Central memory CD4-positive, alpha-beta T cell (primary cell): ENCODE measurements around the gene CELSR1.

Experiments
- DNase-seq: peaks from one replicate; pipeline ENCODE4 v3.0.0; 2022
- total RNA-seq, 3 experiments: gene quantifications; one replicate each; lab custom pipeline; 2026; lab: John Stamatoyannopoulos, UW

The CELSR1 gene, protein sequence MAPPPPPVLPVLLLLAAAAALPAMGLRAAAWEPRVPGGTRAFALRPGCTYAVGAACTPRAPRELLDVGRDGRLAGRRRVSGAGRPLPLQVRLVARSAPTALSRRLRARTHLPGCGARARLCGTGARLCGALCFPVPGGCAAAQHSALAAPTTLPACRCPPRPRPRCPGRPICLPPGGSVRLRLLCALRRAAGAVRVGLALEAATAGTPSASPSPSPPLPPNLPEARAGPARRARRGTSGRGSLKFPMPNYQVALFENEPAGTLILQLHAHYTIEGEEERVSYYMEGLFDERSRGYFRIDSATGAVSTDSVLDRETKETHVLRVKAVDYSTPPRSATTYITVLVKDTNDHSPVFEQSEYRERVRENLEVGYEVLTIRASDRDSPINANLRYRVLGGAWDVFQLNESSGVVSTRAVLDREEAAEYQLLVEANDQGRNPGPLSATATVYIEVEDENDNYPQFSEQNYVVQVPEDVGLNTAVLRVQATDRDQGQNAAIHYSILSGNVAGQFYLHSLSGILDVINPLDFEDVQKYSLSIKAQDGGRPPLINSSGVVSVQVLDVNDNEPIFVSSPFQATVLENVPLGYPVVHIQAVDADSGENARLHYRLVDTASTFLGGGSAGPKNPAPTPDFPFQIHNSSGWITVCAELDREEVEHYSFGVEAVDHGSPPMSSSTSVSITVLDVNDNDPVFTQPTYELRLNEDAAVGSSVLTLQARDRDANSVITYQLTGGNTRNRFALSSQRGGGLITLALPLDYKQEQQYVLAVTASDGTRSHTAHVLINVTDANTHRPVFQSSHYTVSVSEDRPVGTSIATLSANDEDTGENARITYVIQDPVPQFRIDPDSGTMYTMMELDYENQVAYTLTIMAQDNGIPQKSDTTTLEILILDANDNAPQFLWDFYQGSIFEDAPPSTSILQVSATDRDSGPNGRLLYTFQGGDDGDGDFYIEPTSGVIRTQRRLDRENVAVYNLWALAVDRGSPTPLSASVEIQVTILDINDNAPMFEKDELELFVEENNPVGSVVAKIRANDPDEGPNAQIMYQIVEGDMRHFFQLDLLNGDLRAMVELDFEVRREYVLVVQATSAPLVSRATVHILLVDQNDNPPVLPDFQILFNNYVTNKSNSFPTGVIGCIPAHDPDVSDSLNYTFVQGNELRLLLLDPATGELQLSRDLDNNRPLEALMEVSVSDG (N-terminal part only)
- 0.88 to 6.2 (median 5.8) reads per million in 3 experiments for total RNA-seq

GRCh38 chr22:46537225-46537945, at the start of gene CELSR1:
Gene CELSR1 (minus strand): TSS chr22:46537620. CDS start chr22:46537170, 450 bp downstream.
- DNase-seq, result no peak

- DNase-seq, result no peak
These were observed 49.6 kb upstream of the CELSR1 start for GRCh38 chr22:46587061-46587460.

DNA sequence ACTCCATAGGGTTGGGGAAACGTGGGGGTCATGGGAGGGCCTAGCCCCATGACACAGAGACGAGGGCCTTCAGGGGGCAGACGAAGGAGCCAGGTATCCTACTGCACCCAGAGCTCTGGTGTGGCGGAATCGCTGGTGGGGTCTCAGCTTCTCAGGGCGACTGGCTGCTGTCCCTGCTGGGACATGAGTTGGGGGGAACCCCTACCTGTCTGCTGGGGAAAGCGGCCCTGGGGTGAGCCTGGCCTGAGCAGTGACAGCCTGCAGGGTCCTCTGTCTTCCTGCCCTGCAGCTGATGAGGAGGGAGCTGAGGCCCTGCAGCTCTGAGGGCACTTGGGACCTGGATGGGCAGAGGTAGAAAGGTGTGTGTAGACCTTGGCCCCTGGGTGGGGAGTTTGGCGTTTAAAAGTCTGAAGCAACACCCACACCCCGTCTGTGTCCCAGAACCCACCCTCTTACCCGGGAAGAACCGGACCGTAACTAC, 49.2 kb upstream of the CELSR1 start:
- DNase-seq, result no peak

GRCh38 chr22:46586123-46586519, 48.7 kb upstream of the CELSR1 start:
- DNase-seq, result no peak

DNA sequence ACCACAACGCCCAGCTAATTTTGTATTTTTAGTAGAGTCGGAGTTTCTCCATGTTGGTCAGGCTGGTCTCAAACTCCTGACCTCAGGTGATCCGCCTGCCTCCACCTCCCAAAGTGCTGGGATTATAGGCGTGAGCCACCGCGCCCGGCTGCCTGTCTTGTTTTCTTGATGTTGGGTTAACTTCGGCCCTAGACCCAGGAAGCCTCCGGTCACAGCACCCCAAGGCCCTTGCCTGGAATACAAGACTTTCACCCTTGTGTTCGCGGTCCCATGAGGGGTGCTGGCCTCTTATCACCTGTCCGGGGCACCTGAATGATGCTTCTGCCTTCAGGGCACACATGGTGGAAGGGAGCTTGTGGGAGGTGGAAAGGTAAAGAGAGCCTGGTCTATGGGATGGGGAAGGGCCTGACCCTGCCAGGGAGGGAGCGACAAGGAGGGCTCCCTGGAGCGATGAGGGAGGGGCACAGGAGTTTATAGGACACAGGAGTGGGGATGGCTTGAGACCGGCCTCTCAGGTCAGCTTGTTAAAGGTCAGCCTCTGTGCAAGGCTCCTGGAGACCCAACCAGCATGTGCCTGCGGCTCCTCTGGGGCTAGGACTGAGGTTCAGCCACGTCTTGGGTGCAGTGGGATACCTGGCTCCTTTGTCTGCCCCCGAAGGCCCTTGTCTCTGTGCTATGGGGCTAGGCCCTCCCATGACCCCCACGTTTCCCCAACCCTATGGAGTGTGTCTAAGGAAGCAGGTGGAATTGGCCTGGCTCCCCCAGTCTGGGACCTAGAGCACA, 48.1 kb upstream of the CELSR1 start:
- DNase-seq, result no peak

- no peak for DNase-seq
These were observed 46.9 kb upstream of the CELSR1 start for GRCh38 chr22:46584081-46584921.

DNA sequence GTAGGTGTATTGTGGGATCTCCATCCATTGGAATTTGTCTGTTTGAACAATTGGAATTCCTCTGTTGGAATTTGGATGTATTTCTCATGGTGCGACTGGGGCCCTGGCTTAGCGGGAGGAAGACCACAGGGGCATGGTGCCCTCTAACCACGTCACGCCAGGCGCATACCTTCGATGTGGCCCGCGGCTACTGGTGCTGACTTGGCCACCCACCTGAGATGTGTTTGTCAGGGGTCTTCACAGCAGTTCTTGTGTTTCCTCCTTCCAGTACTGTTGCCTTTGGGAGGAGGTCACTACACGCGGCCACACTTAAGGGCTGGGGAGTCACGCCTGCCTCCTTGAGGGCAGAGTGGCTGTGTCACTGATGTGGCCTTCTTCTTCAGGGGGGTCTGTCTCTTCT, 46.2 kb upstream of the CELSR1 start:
- no peak for DNase-seq

GRCh38 chr22:46582281-46582933, 45.0 kb upstream of the CELSR1 start:
- DNase-seq, result no peak

- DNase-seq, result no peak
These were observed 44.3 kb upstream of the CELSR1 start for GRCh38 chr22:46581538-46582244.

- no peak for DNase-seq
These were observed 43.6 kb upstream of the CELSR1 start for GRCh38 chr22:46580940-46581537.

DNA sequence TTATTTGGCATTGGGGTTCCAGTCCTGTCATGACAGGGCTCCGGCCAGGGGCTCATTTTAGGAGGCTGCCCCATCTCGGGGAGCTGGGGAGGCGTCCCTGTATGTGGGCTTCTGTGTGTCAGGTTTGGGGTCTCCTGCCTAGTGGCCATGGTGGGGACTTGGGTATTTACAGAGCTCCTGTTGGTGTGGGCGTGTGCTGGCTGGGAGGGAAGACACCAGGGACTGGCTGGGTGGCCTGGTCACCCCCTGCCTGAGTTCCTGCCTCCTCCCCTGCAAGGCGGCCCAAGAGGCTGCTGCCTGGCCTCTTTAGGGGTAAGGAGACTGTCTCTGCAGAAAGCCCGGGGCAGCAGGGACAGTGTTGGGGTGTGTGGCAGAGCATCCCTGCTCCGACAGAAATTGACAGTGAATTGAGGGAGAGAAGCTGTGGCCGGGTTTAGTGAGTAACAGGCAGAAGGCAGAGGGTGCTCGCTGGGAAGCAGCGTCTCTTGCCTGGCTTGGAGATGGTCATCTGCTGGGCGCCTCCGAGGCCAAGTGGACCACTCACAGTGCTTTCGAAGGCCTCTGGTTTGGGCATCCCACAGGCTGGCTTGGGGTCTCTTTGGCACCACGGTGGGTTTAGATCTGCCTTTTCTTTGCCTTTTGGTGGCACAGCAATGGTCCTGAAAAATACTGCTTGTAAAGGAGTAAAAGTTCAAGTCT, 42.5 kb upstream of the CELSR1 start:
- no peak for DNase-seq

- DNase-seq, result no peak
These were observed 41.6 kb upstream of the CELSR1 start for GRCh38 chr22:46578824-46579561.

- DNase-seq, result no peak
These were observed 40.9 kb upstream of the CELSR1 start for GRCh38 chr22:46578251-46578823.

- DNase-seq, result peak; percentile 16
These were observed 40.2 kb upstream of the CELSR1 start for GRCh38 chr22:46577368-46578249.

GRCh38 chr22:46576556-46577367, 39.3 kb upstream of the CELSR1 start:
- peak; percentile 68 for DNase-seq
